GM19099 (cell line): ENCODE measurements around the gene MFNG.

Source experiments
- POLR2A ChIP-seq: IDR thresholded peaks from 3 replicates; pipeline ENCODE4 v1.6.1; 2011; ENCODE audit warnings: low read depth; ENCODE audit not compliant: insufficient read length; ENCODE audit errors: extremely low read depth

Gene MFNG

GRCh38 chr22:37491106-37491505 is 4.9 kb upstream of the MFNG start:
- TF ChIP-seq POLR2A = no peak

- no peak for TF ChIP-seq POLR2A
Measured at GRCh38 chr22:37489983-37490382, 3.8 kb upstream of the MFNG start.

GRCh38 chr22:37488337-37489135 is 2.4 kb upstream of the MFNG start:
- no peak for TF ChIP-seq POLR2A

- TF ChIP-seq POLR2A = no peak
Measured at GRCh38 chr22:37487571-37487970, 1.4 kb upstream of the MFNG start.

- TF ChIP-seq POLR2A = no peak
Measured at GRCh38 chr22:37487129-37487528, 945 bp upstream of the MFNG start.

GRCh38 chr22:37485395-37486223 is 575 bp downstream of the MFNG start:
- no peak for TF ChIP-seq POLR2A

- peak; percentile 72 for TF ChIP-seq POLR2A
Measured at GRCh38 chr22:37484480-37485394, 1.4 kb downstream of the MFNG start.

GRCh38 chr22:37483050-37483449 is 3.1 kb downstream of the MFNG start:
- TF ChIP-seq POLR2A = no peak

- no peak for TF ChIP-seq POLR2A
Measured at GRCh38 chr22:37482244-37482643, 3.9 kb downstream of the MFNG start.

GRCh38 chr22:37481347-37481907 is 4.8 kb downstream of the MFNG start:
- no peak for TF ChIP-seq POLR2A

- no peak for TF ChIP-seq POLR2A
Measured at GRCh38 chr22:37480387-37481346, 5.5 kb downstream of the MFNG start.

GRCh38 chr22:37479196-37479595 is 7.0 kb downstream of the MFNG start:
- TF ChIP-seq POLR2A = no peak
